Kidney epithelial cell (primary cell): ENCODE data around the gene POM121. TPM values are rescaled to one million over a fixed set of nuclear protein-coding genes. Genes with fewer than 3 reads are reported as not detected.
"Not testable (repeated sequence)": the region's sequence is repeated elsewhere in the genome, so short reads cannot be mapped to it uniquely, and the experiment has no call there.

Experiments
- DNase-seq: peaks from one replicate; pipeline ENCODE4 v3.0.0-alpha.2; 2010; ENCODE audit warnings: low read depth
- H3K27me3 ChIP-seq: 2 replicates; pipeline ENCODE4 v1.6.0; 2011; ENCODE audit warnings: low read length; ENCODE audit not compliant: control insufficient read depth, insufficient read depth
- H3K36me3 ChIP-seq: 2 replicates; pipeline ENCODE4 v1.5.1; 2011; ENCODE audit warnings: low read length; ENCODE audit not compliant: control insufficient read depth, insufficient read depth
- H3K4me3 ChIP-seq: 2 replicates; pipeline ENCODE4 v1.5.1; 2011; ENCODE audit warnings: low read depth, mild to moderate bottlenecking, control low read depth, low read length
- total RNA-seq: library from RNA; depleted of rRNA; stranded (reverse); fragments of >200 nt; gene quantifications from 2 replicates; pipeline ENCODE4 v1.2.3, GENCODE V29; 2015
- TF ChIP-seq, protein P1 (sequence below): IDR thresholded peaks from 2 replicates; pipeline ENCODE4 v1.5.1; 2011; ENCODE audit warnings: mild to moderate bottlenecking, moderate library complexity, low read length, control low read depth, inconsistent platforms; ENCODE audit not compliant: insufficient read depth, poor library complexity, severe bottlenecking

The POM121 gene
- total RNA-seq, 1 donor from 2014 or later = 17.8 TPM

DNA sequence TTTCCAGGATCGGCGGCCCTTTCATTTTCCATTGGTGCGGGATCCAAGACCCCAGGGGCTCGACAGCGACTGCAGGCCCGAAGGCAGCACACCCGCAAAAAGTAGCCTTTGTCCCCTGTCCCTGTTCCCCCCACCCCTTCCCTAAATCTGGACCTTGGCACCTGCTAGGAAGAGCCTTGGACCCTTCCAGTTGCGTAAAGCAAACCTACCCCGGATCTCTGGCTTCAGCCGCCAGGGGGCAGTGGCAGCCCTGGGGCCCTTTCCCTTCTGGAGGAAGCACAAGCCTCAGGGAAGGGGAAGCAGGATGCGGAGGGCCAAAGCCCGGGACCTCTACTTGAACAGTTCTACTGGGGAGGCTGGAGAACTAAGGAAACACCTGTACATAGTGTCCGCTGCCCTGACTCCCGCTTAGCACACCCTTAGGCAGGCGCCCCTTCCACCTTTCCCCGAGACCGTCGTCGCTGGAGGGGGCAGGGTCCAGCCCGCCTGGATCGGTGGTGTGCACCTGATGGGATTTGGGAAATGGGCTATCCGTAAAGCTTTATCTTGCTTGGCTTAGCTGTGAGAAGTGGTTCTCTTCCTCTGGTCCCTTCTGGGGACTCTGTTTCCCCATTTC, 21.3 kb downstream of the POM121 start:
- not testable (repeated sequence) for DNase-seq, H3K4me3 ChIP-seq, H3K36me3 ChIP-seq, H3K27me3 ChIP-seq
- TF ChIP-seq, protein P1, sequence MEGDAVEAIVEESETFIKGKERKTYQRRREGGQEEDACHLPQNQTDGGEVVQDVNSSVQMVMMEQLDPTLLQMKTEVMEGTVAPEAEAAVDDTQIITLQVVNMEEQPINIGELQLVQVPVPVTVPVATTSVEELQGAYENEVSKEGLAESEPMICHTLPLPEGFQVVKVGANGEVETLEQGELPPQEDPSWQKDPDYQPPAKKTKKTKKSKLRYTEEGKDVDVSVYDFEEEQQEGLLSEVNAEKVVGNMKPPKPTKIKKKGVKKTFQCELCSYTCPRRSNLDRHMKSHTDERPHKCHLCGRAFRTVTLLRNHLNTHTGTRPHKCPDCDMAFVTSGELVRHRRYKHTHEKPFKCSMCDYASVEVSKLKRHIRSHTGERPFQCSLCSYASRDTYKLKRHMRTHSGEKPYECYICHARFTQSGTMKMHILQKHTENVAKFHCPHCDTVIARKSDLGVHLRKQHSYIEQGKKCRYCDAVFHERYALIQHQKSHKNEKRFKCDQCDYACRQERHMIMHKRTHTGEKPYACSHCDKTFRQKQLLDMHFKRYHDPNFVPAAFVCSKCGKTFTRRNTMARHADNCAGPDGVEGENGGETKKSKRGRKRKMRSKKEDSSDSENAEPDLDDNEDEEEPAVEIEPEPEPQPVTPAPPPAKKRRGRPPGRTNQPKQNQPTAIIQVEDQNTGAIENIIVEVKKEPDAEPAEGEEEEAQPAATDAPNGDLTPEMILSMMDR = peak; percentile 26

DNA sequence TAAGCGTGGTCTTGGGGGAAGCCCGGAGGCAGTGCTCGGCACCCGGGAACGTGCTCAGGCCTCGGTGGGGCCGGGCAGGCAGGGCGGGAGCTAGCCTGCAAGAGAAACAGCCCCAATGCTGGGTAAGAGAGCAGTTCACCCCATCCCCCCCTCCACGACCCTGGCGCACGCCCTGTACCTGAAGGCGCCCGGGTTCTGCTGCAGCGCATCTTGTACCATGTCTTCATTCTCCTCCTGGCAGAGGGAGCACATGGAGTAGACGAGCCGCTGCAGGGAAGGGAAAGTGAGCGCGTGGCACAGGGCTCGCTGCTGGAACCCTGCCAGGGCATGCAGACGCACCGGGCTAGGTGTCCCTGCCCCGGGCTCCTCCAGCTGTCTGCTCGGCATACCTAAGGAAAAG, 23.8 kb downstream of the POM121 start:
- not testable (repeated sequence) for H3K27me3 ChIP-seq, DNase-seq, H3K36me3 ChIP-seq, H3K4me3 ChIP-seq

DNA sequence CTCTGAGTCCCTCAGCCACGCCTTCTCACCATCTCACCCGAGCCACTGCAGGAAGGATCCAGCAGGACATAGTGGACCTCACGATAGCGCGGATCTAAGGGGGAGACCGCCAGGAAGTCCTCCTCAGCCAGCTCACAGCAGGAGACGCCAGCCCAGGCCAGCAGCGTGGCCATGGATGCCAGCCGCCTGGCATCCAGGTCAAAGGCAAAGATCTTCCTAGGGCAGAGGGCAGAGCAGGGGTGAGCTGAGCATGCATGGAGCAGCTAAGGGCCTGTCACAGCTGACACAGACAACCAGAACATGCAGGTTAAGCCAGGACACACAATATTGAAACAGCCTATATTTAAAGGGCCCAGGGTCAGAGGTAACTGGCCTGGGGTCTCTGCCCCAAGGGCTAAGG, 24.4 kb downstream of the POM121 start:
- H3K4me3 ChIP-seq, DNase-seq, H3K36me3 ChIP-seq, H3K27me3 ChIP-seq: not testable (repeated sequence)

DNA sequence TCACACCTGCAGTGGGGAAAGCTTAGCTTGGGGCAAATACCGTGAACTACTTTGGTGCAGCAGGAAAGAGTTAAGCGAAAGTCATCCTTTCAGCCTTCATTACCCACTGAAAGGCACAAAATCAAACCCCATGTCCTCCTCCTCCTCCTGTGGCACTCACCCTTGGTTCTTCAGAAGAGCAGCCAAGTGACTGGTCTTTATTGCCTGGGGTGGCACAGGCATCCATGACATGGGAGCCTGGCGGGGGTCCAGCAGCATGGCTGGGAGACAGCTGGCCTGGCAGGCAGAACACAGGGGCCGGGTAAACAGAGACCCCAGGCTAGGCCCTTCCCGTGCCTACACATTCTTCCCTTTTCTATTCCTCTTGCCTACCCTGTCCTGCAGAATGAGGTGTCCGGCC, 24.8 kb downstream of the POM121 start:
- not testable (repeated sequence) for DNase-seq, H3K4me3 ChIP-seq, H3K27me3 ChIP-seq, H3K36me3 ChIP-seq

DNA sequence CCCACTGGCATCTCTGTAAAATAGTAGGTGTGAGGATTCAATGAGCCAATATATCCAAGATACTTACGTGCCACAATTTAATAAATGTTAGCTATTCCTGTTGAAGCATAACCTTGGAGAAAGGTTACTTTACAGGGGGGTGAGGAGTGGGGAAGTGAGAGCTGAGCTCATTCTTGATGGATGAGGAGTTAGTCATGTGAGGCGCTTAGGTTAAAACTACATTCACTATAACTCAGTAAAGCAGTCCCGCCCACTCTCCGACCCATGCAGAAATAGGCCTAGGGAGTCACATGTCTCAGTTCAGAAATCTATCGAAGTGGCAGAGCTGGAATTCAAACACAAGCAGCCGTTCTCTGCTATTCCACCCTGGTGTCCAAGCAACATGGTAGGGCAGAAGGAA, 25.5 kb downstream of the POM121 start:
- H3K27me3 ChIP-seq, DNase-seq, H3K36me3 ChIP-seq, H3K4me3 ChIP-seq: not testable (repeated sequence)

DNA sequence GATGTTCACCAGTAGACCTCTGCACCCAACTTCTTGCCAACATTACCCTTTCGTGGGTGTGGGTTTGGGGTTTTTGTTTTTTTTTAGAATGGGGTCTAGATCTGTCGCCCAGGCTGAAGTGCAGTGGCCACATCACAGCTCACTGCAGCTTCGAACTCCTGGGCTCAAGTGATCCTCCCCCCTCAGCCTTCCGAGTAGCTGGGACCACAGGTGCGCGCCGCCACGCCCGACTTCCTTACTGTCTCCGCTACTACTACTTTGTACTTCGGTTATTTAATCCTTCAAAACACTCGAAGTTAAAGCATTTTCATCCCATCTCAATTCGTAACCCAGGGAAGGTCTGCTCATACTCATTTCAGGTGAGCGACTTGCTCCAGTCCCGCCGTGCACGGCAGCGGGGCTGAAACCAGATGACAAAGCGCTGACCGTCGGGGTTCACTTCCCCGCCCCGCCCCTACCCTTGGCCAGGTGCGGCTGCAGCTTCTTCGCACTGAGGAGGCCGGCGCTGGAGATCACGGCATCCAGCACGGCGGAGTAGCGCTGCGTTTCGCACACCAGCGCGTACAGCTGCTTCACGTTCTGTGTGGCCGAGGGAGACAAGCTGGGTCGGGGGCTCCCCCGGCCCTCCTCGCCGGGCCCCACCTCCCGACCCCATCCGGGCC, 29.1 kb downstream of the POM121 start:
- not testable (repeated sequence) for H3K36me3 ChIP-seq, H3K27me3 ChIP-seq, DNase-seq
- peak overlapping the region; percentile 34 for H3K4me3 ChIP-seq

DNA sequence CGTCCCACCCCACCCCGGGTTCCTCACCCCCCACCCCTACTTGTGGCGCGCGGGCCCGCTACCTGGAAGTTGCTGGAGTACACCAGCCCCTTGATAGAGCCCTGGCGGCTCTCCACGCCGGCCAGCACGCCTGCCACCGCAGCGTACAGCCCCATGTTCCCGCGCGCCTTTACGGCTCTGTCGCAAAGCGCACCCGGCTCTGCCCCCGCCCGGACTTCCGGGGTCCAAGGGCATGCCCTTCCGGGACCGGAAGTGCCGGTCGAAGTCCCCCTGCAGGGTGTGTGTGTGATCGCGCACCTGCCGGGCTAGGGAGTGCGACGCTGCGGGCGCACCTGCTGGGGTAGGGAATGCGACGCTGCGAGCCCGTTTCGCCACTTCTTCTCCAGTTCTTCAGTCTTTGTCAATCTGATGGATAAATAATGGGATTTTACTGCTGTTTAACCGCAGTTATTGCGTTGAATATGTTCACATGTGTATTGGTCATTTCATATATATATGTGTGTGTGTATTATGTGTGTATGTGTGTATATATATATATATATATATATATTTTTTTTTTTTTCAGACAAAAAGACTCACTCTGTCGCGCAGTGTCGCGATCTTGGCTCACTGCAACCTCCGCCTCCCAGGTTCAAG, 29.8 kb downstream of the POM121 start:
- not testable (repeated sequence) for H3K36me3 ChIP-seq, DNase-seq, H3K27me3 ChIP-seq
- peak overlapping the region; percentile 34 for H3K4me3 ChIP-seq

DNA sequence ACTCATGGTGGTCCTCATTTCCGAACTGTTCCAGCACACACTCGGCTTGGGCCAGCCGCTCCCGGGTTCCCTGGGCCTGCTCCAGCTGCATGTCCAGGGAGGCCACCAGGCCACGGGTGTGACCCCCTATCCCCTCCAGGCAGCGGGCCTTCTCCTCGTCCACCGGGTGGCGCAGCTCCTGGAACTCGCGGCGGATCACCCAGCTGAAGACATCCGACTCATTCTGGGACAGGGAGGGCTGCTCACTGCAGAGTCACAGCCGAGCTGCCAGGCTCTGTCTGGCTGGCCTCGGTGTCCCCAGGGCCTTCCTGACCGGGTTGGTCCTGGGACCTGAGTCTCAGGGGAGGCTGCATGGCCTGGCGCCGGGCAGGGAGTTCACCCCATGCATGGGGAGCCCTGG, 35.1 kb downstream of the POM121 start:
- H3K36me3 ChIP-seq, H3K4me3 ChIP-seq, DNase-seq, H3K27me3 ChIP-seq: not testable (repeated sequence)

DNA sequence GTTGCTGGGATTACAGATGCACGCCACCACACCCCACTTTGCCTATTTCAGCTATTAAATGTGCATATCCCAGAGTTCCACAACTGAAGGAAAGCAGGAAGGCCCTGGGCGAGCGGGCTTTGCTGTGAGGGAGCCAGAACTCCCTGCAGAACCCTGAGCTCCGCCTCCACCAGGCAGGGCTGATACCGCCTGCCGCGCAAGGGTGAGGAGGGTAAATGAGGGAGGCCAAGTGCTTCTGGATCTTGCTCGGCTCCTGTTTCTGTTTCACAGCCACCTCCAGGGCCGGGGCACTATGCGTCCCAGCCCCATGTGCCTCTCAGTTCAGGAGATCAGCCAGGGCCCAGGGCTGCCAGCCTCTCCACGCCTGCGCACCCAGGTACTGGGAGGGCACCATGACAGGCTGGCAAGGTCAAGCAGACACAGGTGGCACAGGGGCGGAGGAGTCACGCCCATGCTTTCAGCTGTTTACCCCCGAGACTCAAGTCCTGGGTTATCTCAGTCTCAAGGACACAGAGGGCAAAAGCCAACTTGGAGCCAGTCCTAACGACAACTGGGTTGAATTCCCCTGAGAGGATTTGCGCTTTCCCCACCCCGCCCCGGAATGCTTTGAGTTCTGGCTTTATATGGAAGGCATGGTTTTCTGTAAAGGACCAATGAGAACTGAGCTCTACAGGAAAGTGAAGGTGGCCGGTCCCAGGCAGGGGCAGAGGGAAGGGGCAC, 35.9 kb downstream of the POM121 start:
- H3K36me3 ChIP-seq, H3K27me3 ChIP-seq, DNase-seq, H3K4me3 ChIP-seq: not testable (repeated sequence)

DNA sequence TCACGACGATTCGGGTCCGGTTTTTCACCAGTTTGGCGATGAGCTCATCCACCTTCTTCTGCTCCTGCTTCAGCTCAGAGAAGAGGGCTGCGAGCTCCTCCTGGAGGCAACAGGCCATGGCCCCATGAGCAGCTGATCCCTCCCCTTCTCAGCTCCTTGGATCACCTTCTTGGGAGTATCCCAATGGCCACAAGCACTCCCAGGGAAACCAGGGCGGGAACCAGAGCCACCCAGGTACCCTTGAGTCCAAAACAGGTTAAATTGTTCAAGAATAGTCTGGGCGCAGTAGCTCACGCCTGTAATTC, 36.4 kb downstream of the POM121 start:
- H3K36me3 ChIP-seq, H3K27me3 ChIP-seq, H3K4me3 ChIP-seq, DNase-seq: not testable (repeated sequence)

DNA sequence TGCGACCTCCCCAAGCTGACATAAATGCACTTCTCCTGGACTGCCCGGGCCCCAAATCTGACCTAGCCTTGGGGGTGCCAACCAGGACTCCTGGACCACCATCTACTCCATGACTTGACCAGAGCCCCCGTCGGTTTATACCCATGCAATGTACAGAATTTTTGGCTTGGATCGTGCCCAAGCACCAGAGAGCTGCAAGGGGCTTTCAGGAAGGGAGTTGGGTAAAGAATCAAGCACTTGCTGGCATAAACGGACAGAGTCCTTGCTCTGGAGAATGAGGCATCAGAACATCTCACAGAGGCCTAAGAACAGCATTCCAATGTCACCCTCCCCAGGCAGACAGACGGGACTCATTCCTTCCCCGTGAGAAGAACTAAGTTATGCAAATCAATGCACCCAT, 38.2 kb downstream of the POM121 start:
- H3K27me3 ChIP-seq, H3K4me3 ChIP-seq, H3K36me3 ChIP-seq, DNase-seq: not testable (repeated sequence)

DNA sequence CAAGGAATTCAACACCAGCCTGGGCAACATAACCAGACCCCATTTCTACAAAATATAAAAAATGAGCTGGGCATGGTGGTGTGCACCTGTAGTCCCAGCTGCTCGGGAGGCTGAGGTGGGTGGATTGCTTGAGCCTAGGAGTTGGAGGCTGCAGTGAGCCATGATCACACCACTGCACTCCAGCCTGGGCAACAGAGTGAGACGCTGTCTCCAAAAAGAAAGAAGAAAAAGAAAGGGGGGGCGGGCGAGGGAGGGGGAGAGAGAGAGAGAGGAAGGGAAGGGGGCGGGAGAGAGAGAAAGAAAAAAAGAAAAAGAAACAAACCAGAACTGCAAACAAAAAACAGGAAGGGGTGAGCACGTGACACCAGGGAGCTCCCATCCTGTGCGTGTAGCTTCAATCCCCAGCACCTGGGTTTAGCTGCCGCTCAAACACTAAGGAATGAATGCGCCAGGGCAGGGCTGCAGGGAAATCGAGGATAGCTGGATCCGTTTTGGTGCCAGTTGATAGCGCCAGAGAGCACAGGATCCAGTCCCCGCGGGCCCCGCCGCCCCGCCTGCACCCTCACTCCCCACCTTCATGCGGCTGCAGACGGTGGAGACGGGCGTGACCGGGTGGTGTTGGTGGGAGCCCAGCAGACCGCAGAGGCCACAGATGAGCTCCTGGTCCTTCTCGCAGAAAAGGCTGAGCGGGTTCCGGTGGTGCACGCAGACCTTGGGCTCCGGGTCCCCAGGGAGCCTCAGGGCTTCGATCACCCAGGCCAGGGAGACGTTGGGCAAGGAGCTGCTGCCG, 40.5 kb downstream of the POM121 start:
- not testable (repeated sequence) for H3K36me3 ChIP-seq, H3K27me3 ChIP-seq, H3K4me3 ChIP-seq, DNase-seq

DNA sequence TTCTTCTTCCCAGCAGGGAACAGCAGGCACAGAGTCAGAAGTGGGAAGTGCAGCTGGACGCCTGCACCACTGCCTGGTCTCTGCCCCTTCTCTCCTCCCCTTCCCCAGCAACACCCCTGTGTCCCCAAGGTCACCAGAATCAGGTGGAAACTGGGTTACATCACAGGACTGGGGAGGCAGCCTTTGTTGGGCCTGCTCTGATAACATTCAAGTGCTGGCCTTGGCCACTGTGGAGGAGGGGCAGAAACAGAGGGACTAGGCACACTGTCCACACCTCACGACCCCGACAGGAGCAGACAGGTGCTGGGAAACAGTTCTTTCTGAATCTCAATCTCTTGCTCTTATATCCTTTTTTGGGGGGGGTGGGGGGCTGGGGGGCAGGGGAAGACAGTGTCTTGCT, 42.0 kb downstream of the POM121 start:
- H3K27me3 ChIP-seq, H3K4me3 ChIP-seq, DNase-seq, H3K36me3 ChIP-seq: not testable (repeated sequence)
